ENCODE measurements around the gene SERPING1. TPM values are rescaled to one million over a fixed set of nuclear protein-coding genes. Genes with fewer than 3 reads are reported as not detected.

SERPING1 gene
- total RNA-seq, 1 experiment from 2014 or later, result 1.3 TPM

GRCh38 chr11:57652662-57653061 lies 55.2 kb downstream of the SERPING1 start:
- CTCF ChIA-PET, result no interaction called here
- in situ Hi-C loops (cut with HindIII; ENCODE audit: low pct_unique_long_range_greater_than_20kb, low sequenced_read_pairs), result no loop called here
- H3K27ac ChIP-seq (ENCODE audit: low read length), result no peak overlapping the region
- intact Hi-C loops (cut with micrococcal nuclease; ENCODE audit: unreplicated experiment), result no loop called here
- no peaks in the 10 kb centered on the region for H3K9me3 ChIP-seq (ENCODE audit: control insufficient read depth, insufficient read depth, low read depth, low read length)
- H3K4me1 ChIP-seq (ENCODE audit: control insufficient read depth, insufficient read depth, low read length), result peaks cover 21% of the 10 kb centered on the region
- TF ChIP-seq SIN3A (IDR thresholded peaks at IDR 0.05; ENCODE audit: borderline replicate concordance, insufficient read depth, low read depth, low read length) (no peak), TCF7L2 (IDR thresholded peaks at IDR 0.05; ENCODE audit: low read depth, low read length) (no peak), POLR2AphosphoS5 (IDR thresholded peaks at IDR 0.05; ENCODE audit: low read depth, low read length) (no peak), REST (IDR thresholded peaks at IDR 0.05; ENCODE audit: insufficient read depth in 1 of 2, low read depth in 2 of 2, low read length in 1 of 2) (no peak)
- TF ChIP-seq, protein P1, sequence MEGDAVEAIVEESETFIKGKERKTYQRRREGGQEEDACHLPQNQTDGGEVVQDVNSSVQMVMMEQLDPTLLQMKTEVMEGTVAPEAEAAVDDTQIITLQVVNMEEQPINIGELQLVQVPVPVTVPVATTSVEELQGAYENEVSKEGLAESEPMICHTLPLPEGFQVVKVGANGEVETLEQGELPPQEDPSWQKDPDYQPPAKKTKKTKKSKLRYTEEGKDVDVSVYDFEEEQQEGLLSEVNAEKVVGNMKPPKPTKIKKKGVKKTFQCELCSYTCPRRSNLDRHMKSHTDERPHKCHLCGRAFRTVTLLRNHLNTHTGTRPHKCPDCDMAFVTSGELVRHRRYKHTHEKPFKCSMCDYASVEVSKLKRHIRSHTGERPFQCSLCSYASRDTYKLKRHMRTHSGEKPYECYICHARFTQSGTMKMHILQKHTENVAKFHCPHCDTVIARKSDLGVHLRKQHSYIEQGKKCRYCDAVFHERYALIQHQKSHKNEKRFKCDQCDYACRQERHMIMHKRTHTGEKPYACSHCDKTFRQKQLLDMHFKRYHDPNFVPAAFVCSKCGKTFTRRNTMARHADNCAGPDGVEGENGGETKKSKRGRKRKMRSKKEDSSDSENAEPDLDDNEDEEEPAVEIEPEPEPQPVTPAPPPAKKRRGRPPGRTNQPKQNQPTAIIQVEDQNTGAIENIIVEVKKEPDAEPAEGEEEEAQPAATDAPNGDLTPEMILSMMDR (IDR thresholded peaks at IDR 0.05), result no peak
- ATAC-seq, result no peak
- POLR2A ChIA-PET, result no interaction called here
- H3K27me3 ChIP-seq (ENCODE audit: control insufficient read depth, insufficient read depth, low read length), result peaks cover 10% of the 10 kb centered on the region
- no peak overlapping the region for H3K4me3 ChIP-seq (ENCODE audit: low read depth in 2 of 2, low read length in 2 of 2)
- no peak for DNase-seq (ENCODE audit: low read depth, low spot score)
- no peaks in the 10 kb centered on the region; the same call in 1 of the 2 replicates for H3K36me3 ChIP-seq (ENCODE audit: control insufficient read depth, insufficient read depth, low read length)
- BruUV-seq (replicated peaks), result no TSS peak

- no TSS peak for BruUV-seq (replicated peaks)
- H3K9me3 ChIP-seq (ENCODE audit: control insufficient read depth, insufficient read depth, low read depth, low read length), result no peaks in the 10 kb centered on the region
- in situ Hi-C loops (cut with HindIII; ENCODE audit: low pct_unique_long_range_greater_than_20kb, low sequenced_read_pairs) (no loop called here), intact Hi-C loops (cut with micrococcal nuclease; ENCODE audit: unreplicated experiment) (no loop called here)
- ATAC-seq (no peak), DNase-seq (ENCODE audit: low read depth, low spot score) (no peak)
- peaks cover 3% of the 10 kb centered on the region; the same call in 1 of the 2 replicates for H3K36me3 ChIP-seq (ENCODE audit: control insufficient read depth, insufficient read depth, low read length)
- ChIA-PET CTCF (no interaction called here), POLR2A (no interaction called here)
- H3K4me3 ChIP-seq (ENCODE audit: low read depth in 2 of 2, low read length in 2 of 2), result no peak overlapping the region
- peaks cover 21% of the 10 kb centered on the region for H3K4me1 ChIP-seq (ENCODE audit: control insufficient read depth, insufficient read depth, low read length)
- H3K27me3 ChIP-seq (ENCODE audit: control insufficient read depth, insufficient read depth, low read length), result peaks cover 10% of the 10 kb centered on the region
- TF ChIP-seq, protein P1 (IDR thresholded peaks at IDR 0.05), result no peak
- no peak for TF ChIP-seq TCF7L2 (IDR thresholded peaks at IDR 0.05; ENCODE audit: low read depth, low read length)
- TF ChIP-seq POLR2AphosphoS5 (IDR thresholded peaks at IDR 0.05; ENCODE audit: low read depth, low read length), result no peak
- no peak for TF ChIP-seq REST (IDR thresholded peaks at IDR 0.05; ENCODE audit: insufficient read depth in 1 of 2, low read depth in 2 of 2, low read length in 1 of 2)
- no peak for TF ChIP-seq SIN3A (IDR thresholded peaks at IDR 0.05; ENCODE audit: borderline replicate concordance, insufficient read depth, low read depth, low read length)
- no peak overlapping the region for H3K27ac ChIP-seq (ENCODE audit: low read length)
These were observed 55.7 kb downstream of the SERPING1 start for GRCh38 chr11:57653163-57653562.
